Activated CD4-positive, alpha-beta T cell treated with anti-CD3 and anti-CD28 coated beads for 24 hours (primary cell): ENCODE results near the gene RAB29.
"Not testable (repeated sequence)": the region's sequence is repeated elsewhere in the genome, so short reads cannot be mapped to it uniquely, and the experiment has no call there.

Experiments used
- DNase-seq, 2 donors: peaks; one replicate each; pipeline ENCODE4 v3.0.0-alpha.2; 2020; ENCODE audit warnings: low read depth in 2 of 2

The RAB29 gene

GRCh38 chr1:205720740-205721139 is 54.5 kb downstream of the RAB29 start:
- DNase-seq, result not testable (repeated sequence)

- DNase-seq, result no peak
Measured at GRCh38 chr1:205719762-205720161, 55.5 kb downstream of the RAB29 start.

DNA sequence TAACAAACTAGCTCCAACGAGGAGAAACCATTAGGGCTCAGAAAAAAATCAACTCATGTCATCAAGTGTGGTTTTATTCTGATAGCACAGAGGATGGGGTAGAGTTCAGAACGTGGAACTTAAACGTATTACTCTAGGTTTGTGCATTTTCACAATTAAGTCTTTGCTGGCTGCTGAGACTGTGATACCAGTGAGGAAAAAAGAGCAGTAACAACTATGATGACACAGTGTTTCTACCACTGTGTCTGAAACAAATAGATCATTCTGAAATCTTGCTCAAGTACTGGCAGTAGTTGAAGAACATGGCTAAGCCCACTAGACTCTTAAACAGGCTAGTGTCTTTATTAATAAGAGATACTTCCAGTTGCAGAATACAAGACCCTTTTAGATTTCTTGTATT is 56.3 kb downstream of the RAB29 start:
- no peak for DNase-seq
